Stomach (tissue), 9 donors: ENCODE measurements around the gene SERPINE1. TPM values are rescaled to one million over a fixed set of nuclear protein-coding genes. Genes with fewer than 3 reads are reported as not detected.

Experiments
- DNase-seq, 2 donors: peaks; one replicate each; pipeline versions ENCODE4 v3.0.0 to v3.0.0-alpha.2; 2013 to 2019
- H3K27ac ChIP-seq, 5 donors: fragments of 200-600 bp in 4 of 5; sonication (generic) in 4 of 5; one replicate each; pipeline ENCODE4 v1.5.1; 2013 to 2019; ENCODE audit warnings: mild to moderate bottlenecking in 1 of 5, moderate library complexity in 1 of 5
- H3K27me3 ChIP-seq, 3 donors: fragments of 200-600 bp; sonication (generic); one replicate each; pipeline ENCODE4 v1.5.1; 2017 to 2019; ENCODE audit warnings: mixed run types in 1 of 3
- H3K36me3 ChIP-seq, 4 donors: fragments of 200-600 bp; sonication (generic); 1 replicate in 3 of 4; 2 replicates in 1 of 4; pipeline ENCODE4 v1.5.1; 2016 to 2019
- H3K4me1 ChIP-seq, 4 donors: fragments of 200-600 bp; sonication (generic); one replicate each; pipeline ENCODE4 v1.5.1; 2016 to 2019
- H3K4me3 ChIP-seq, 4 donors: fragments of 200-600 bp; sonication (generic) in 3 of 4; one replicate each; pipeline ENCODE4 v1.5.1; 2016 to 2019; ENCODE audit warnings: mild to moderate bottlenecking in 1 of 4
- H3K9me3 ChIP-seq, 4 donors: fragments of 200-600 bp; sonication (generic); one replicate each; pipeline ENCODE4 v1.5.1; 2016 to 2019
- CTCF ChIP-seq, 7 experiments: fragments of 450-650 bp in 4 of 7; fragments of 200-600 bp in 3 of 7; sonication (generic) in 3 of 7; IDR thresholded peaks; one replicate each; pipeline ENCODE4 v1.5.1; 2016 to 2019; ENCODE audit warnings: antibody characterized with exemption in 7 of 7, control low read depth in 2 of 7, mild to moderate bottlenecking in 1 of 7
- EP300 ChIP-seq: sonication (generic); formaldehyde crosslinking; IDR thresholded peaks from one replicate; pipeline ENCODE4 v1.6.1; 2017; ENCODE audit warnings: antibody characterized with exemption
- POLR2A ChIP-seq, 4 donors: fragments of 450-650 bp; IDR thresholded peaks; one replicate each; pipeline ENCODE4 v1.6.1; 2016; ENCODE audit warnings: antibody characterized with exemption in 4 of 4, control low read depth in 2 of 4, mild to moderate bottlenecking in 1 of 4, moderate library complexity in 1 of 4
- POLR2AphosphoS5 ChIP-seq, 3 donors: sonication (generic); formaldehyde crosslinking; IDR thresholded peaks; one replicate each; pipeline ENCODE4 v1.6.1; 2016; ENCODE audit warnings: antibody characterized with exemption in 3 of 3
- WGBS, 5 donors: extraction: QIAGEN DNeasy Blood & Tissue Kit in 3 of 5; methylation state at CpG; one replicate each; pipeline versions ENCODE4 v1.1.5 to v1.1.7; 2013 to 2018; 5-methylcytosine and 5-hydroxymethylcytosine counted together
- intact Hi-C: fragments of 100-400 bp; cut with DNase I; formaldehyde crosslinking; loops from one replicate; pipeline ENCODE4 v1.15.1; 2023; ENCODE audit warnings: low total_unique reads
- polyA plus RNA-seq, 3 donors: library from polyadenylated mRNA; stranded (reverse); fragments of 200-250 nt; gene quantifications; one replicate each; pipeline ENCODE4 v1.2.3, GENCODE V29; 2013
- total RNA-seq, 5 donors: library from RNA; depleted of rRNA; stranded (reverse); fragments of >200 nt; gene quantifications; one replicate each; pipeline versions ENCODE4 v1.1.0 to v1.2.3, GENCODE V29; 2014 to 2016
- donor health status: healthy with polysubstance abuse.
- donor health status: Bipolar disorder and iron deficiency.
- donor health status: healthy.

Gene SERPINE1
- total and polyA plus RNA-seq, 8 donors, result 0.58 to 25.0 (median 6.3) TPM

GRCh38 chr7:101140339-101140699 is 13.4 kb downstream of the SERPINE1 start:
- DNase-seq, result no peak
- Histone ChIP-seq H3K27ac (no peak overlapping the region), H3K4me1 (peaks cover 5 to 28% (median 21%) of the 10 kb centered on the region in 4 donors), H3K27me3 (peaks cover 0 to 19% (median 0%) of the 10 kb centered on the region in 3 donors), H3K9me3 (no peaks in the 10 kb centered on the region), H3K4me3 (no peak overlapping the region), H3K36me3 (peaks cover 0 to 12% (median 0%) of the 10 kb centered on the region in 4 donors)
- WGBS, 5 donors, result 24 to 44% (median 41%) methylated on average over 3 of the region's 3 CpGs
- no peak for TF ChIP-seq POLR2A (IDR thresholded peaks at IDR 0.05)
- TF ChIP-seq POLR2AphosphoS5 (IDR thresholded peaks at IDR 0.05), result no peak
- no peak for TF ChIP-seq CTCF (IDR thresholded peaks at IDR 0.05)
- TF ChIP-seq EP300, result no peak
- intact Hi-C loops, result loop anchor here (5.0 kb wide), 1 partner anchor 142 kb away; no protein-coding TSS in a partner anchor

- intact Hi-C loops, result loop anchor here (5.0 kb wide), 1 partner anchor 141 kb away; no protein-coding TSS in a partner anchor
- no peak overlapping the region for H3K27ac ChIP-seq
- H3K4me3 ChIP-seq, result no peak overlapping the region
- H3K27me3 ChIP-seq, result peaks cover 0 to 14% (median 0%) of the 10 kb centered on the region in 3 donors
- no peaks in the 10 kb centered on the region for H3K9me3 ChIP-seq
- DNase-seq, result no peak
- WGBS, 5 donors, result 79 to 84% (median 79%) methylated on average over 4 of the region's 4 CpGs
- TF ChIP-seq POLR2A (IDR thresholded peaks at IDR 0.05) (no peak), POLR2AphosphoS5 (IDR thresholded peaks at IDR 0.05) (no peak), EP300 (no peak)
- H3K36me3 ChIP-seq, result peaks cover 0 to 9% (median 0%) of the 10 kb centered on the region in 4 donors
- H3K4me1 ChIP-seq, result peaks cover 5 to 28% (median 21%) of the 10 kb centered on the region in 4 donors
These were observed 14.0 kb downstream of the SERPINE1 start for GRCh38 chr7:101140746-101141382.

- H3K36me3 ChIP-seq, result peaks cover 0 to 6% (median 3%) of the 10 kb centered on the region in 4 donors
- peaks cover 10 to 26% (median 18%) of the 10 kb centered on the region in 4 donors for H3K4me1 ChIP-seq
- intact Hi-C loops, result no loop called here
- no peak overlapping the region for H3K27ac ChIP-seq
- H3K9me3 ChIP-seq, result no peaks in the 10 kb centered on the region
- peaks cover 0 to 20% (median 0%) of the 10 kb centered on the region in 3 donors for H3K27me3 ChIP-seq
- TF ChIP-seq POLR2AphosphoS5 (IDR thresholded peaks at IDR 0.05) (no peak), CTCF (IDR thresholded peaks at IDR 0.05) (no peak), POLR2A (IDR thresholded peaks at IDR 0.05) (no peak), EP300 (no peak)
- H3K4me3 ChIP-seq, result no peak overlapping the region
- 55 to 82% (median 77%) methylated on average over 2 of the region's 2 CpGs for WGBS, 5 donors
- DNase-seq, result no peak
These were observed 25.2 kb downstream of the SERPINE1 start for GRCh38 chr7:101151908-101152651.

GRCh38 chr7:101153969-101154692 is 27.2 kb downstream of the SERPINE1 start, which contains the start of gene AP1S1:
TSS of gene AP1S1 (plus strand) at chr7:101154476. CDS start at chr7:101154515, 39 bp downstream.
- intact Hi-C loops, result no loop called here
- peak; percentile 95 to 98 for DNase-seq
- Histone ChIP-seq H3K27me3 (peaks cover 0 to 14% (median 0%) of the 10 kb centered on the region in 3 donors), H3K36me3 (peaks cover 10 to 27% (median 24%) of the 10 kb centered on the region in 4 donors), H3K9me3 (no peaks in the 10 kb centered on the region), H3K4me3 (peak within 1 kb of the TSS; percentile 90 to 96 (median 92)), H3K4me1 (peaks cover 10 to 26% (median 18%) of the 10 kb centered on the region in 4 donors), H3K27ac (peak within 1 kb of the TSS; percentile 46 to 81 (median 69))
- TF ChIP-seq EP300 (no peak), POLR2AphosphoS5 (IDR thresholded peaks at IDR 0.05) (peak; percentile 53 to 92 (median 74))
- 3 to 4% (median 4%) methylated on average over 40 to 51 of the region's 51 CpGs for WGBS, 5 donors
